B cell (primary cell): ENCODE data around the gene XPNPEP1. TPM values are rescaled to one million over a fixed set of nuclear protein-coding genes. Genes with fewer than 3 reads are reported as not detected.

ENCODE experiments used
- ATAC-seq: fragments of 200-7000 bp; cut with Tn5 transposase; one replicate; pipeline ENCODE4 v1.10.0; 2021; ENCODE audit warnings: low read depth, mild to moderate bottlenecking, moderate number of reproducible peaks, moderate library complexity
- CTCF ChIA-PET: fragments of 350-600 bp; sonication (Branson Sonifier 250); formaldehyde crosslinking; loops from one replicate; lab custom pipeline; 2021; ENCODE audit warnings: antibody characterized with exemption, inconsistent platforms; lab: Charles Lee
- POLR2A ChIA-PET: fragments of 350-600 bp; sonication (Branson Sonifier 250); formaldehyde crosslinking; loops from one replicate; lab custom pipeline; 2021; ENCODE audit warnings: antibody characterized with exemption; lab: Charles Lee
- DNase-seq: peaks from one replicate; pipeline ENCODE4 v3.0.0; 2013
- H2AFZ ChIP-seq: 2 replicates; pipeline ENCODE4 v1.6.1; 2012; ENCODE audit warnings: mild to moderate bottlenecking, low read depth, low read length; ENCODE audit not compliant: insufficient read depth, poor library complexity, severe bottlenecking
- H3K27ac ChIP-seq, 2 donors: 1 replicate in 1 of 2; 2 replicates in 1 of 2; pipeline ENCODE4 v1.5.1; 2012 to 2013; ENCODE audit warnings: low read length in 2 of 2, mild to moderate bottlenecking in 2 of 2, moderate library complexity in 1 of 2
- H3K27me3 ChIP-seq, 4 experiments: fragments of 200-600 bp in 1 of 4; sonication (generic) in 1 of 4; replicated peaks in 1 of 4; 1 replicate in 2 of 4; 2 replicates in 2 of 4; pipeline versions ENCODE4 v1.6.1 to v1.7.0; 2013 to 2016; ENCODE audit warnings: low read length in 3 of 4, mild to moderate bottlenecking in 2 of 4, mixed read lengths in 1 of 4, moderate library complexity in 1 of 4; ENCODE audit not compliant: insufficient read depth in 4 of 4, control insufficient read depth in 3 of 4; ENCODE audit errors: control extremely low read depth in 1 of 4
- H3K36me3 ChIP-seq, 2 experiments: replicated peaks in 1 of 2; 1 replicate in 1 of 2; 2 replicates in 1 of 2; pipeline versions ENCODE4 v1.6.1 to v1.7.1; 2013; ENCODE audit warnings: low read length in 1 of 2; ENCODE audit not compliant: insufficient read depth in 2 of 2, control insufficient read depth in 1 of 2; ENCODE audit errors: control extremely low read depth in 1 of 2, extremely low read depth in 1 of 2
- H3K4me1 ChIP-seq, 2 donors: fragments of 200-600 bp in 1 of 2; sonication (generic) in 1 of 2; 1 replicate in 1 of 2; 2 replicates in 1 of 2; pipeline versions ENCODE4 v1.5.1 to v1.6.1; 2013 to 2017; ENCODE audit warnings: low read length in 2 of 2; ENCODE audit not compliant: control insufficient read depth in 2 of 2, insufficient read depth in 2 of 2
- H3K4me2 ChIP-seq: replicated peaks from 2 replicates; pipeline ENCODE3; 2012; ENCODE audit warnings: mild to moderate bottlenecking, low read depth, low read length; ENCODE audit not compliant: poor library complexity, severe bottlenecking
- H3K4me3 ChIP-seq, 5 experiments: fragments of 200-600 bp in 1 of 5; sonication (generic) in 1 of 5; 1 replicate in 3 of 5; 2 replicates in 2 of 5; pipeline versions ENCODE4 v1.5.1 to v1.7.0; 2011 to 2016; ENCODE audit warnings: low read length in 4 of 5, mild to moderate bottlenecking in 4 of 5, low read depth in 2 of 5, control low read depth in 1 of 5, moderate library complexity in 1 of 5; ENCODE audit not compliant: insufficient read depth in 1 of 5; ENCODE audit errors: control extremely low read depth in 1 of 5, extremely low read depth in 1 of 5
- H3K79me2 ChIP-seq: fragments of 200-600 bp; sonication (generic); one replicate; pipeline ENCODE4 v1.6.0; 2016; ENCODE audit warnings: low read length; ENCODE audit not compliant: control insufficient read depth, insufficient read depth
- H3K9ac ChIP-seq: fragments of 200-600 bp; sonication (generic); 2 replicates; pipeline ENCODE4 v1.6.1; 2017; ENCODE audit warnings: mild to moderate bottlenecking, low read length, moderate library complexity
- H3K9me3 ChIP-seq, 3 donors: one replicate each; pipeline versions ENCODE4 v1.6.1 to v1.7.1; 2013; ENCODE audit warnings: low read length in 2 of 3; ENCODE audit not compliant: control insufficient read depth in 2 of 3, insufficient read depth in 1 of 3; ENCODE audit errors: control extremely low read depth in 1 of 3
- H4K20me1 ChIP-seq: 2 replicates; pipeline ENCODE4 v1.6.0; 2012; ENCODE audit warnings: mild to moderate bottlenecking, low read length; ENCODE audit not compliant: insufficient read depth, control insufficient read depth, poor library complexity, severe bottlenecking
- H3K27ac Mint-ChIP-seq: one replicate; pipeline ENCODE4 v1.8.0; 2021; ENCODE audit warnings: mixed read lengths
- H3K27me3 Mint-ChIP-seq: one replicate; pipeline ENCODE4 v1.8.0; 2021; ENCODE audit warnings: mixed read lengths
- H3K4me1 Mint-ChIP-seq: one replicate; pipeline ENCODE4 v1.8.0; 2021; ENCODE audit warnings: mixed read lengths
- H3K4me3 Mint-ChIP-seq: one replicate; pipeline ENCODE4 v1.8.0; 2021; ENCODE audit warnings: mixed read lengths
- H3K9me3 Mint-ChIP-seq: one replicate; pipeline ENCODE4 v1.8.0; 2022; ENCODE audit warnings: mixed read lengths; ENCODE audit not compliant: insufficient read depth
- EZH2 ChIP-seq: IDR thresholded peaks from 2 replicates; pipeline ENCODE4 v1.6.1; 2012; ENCODE audit warnings: borderline replicate concordance, low read depth, mild to moderate bottlenecking, moderate library complexity, low read length; ENCODE audit not compliant: insufficient read depth, poor library complexity, severe bottlenecking
- WGBS: methylation state at CpG from one replicate; pipeline ENCODE4 v1.1.5; 2013; ENCODE audit warnings: missing lambda C conversion rate; ENCODE audit not compliant: insufficient coverage; 5-methylcytosine and 5-hydroxymethylcytosine counted together
- intact Hi-C: fragments of 100-400 bp; cut with micrococcal nuclease; formaldehyde crosslinking; loops from one replicate; pipeline ENCODE4 v1.10.0; 2022
- polyA plus RNA-seq: library from polyadenylated mRNA; depleted of rRNA; stranded (reverse); fragments of >200 nt; gene quantifications from 2 replicates; pipeline ENCODE4 v1.2.3, GENCODE V29; 2012
- total RNA-seq, 2 donors: library from RNA; stranded (reverse); fragments of 120-200 nt in 1 of 2; gene quantifications; 1 replicate in 1 of 2; 2 replicates in 1 of 2; pipeline versions ENCODE4 v1.2.3 to v1.2.4, GENCODE V29; 2013 to 2022
- TF ChIP-seq, protein P1 (sequence below): fragments of 200-600 bp; IDR thresholded peaks from one replicate; pipeline ENCODE4 v1.8.0; 2022; ENCODE audit warnings: antibody characterized with exemption, mild to moderate bottlenecking

Gene XPNPEP1
- total and polyA plus RNA-seq, 2 donors (not counting 1 experiment from before 2014, with no cell fraction given): 60.6 to 70.8 TPM

GRCh38 chr10:109895848-109896247, 27.5 kb downstream of the XPNPEP1 start:
- Histone ChIP-seq H3K27ac (no peak overlapping the region), H3K27me3 (no peaks in the 10 kb centered on the region), H2AFZ (no peak overlapping the region), H3K9ac (no peak overlapping the region), H3K79me2 (peaks cover 22% of the 10 kb centered on the region), H3K4me1 (no peaks in the 10 kb centered on the region), H4K20me1 (peaks cover 12% of the 10 kb centered on the region), H3K4me2 (no peak overlapping the region), H3K9me3 (no peaks in the 10 kb centered on the region), H3K4me3 (no peak overlapping the region), H3K36me3 (peaks cover 0 to 32% of the 10 kb centered on the region in 2 experiments)
- peaks cover 16% of the 10 kb centered on the region for H3K4me1 Mint-ChIP-seq
- intact Hi-C loops: no loop called here
- no peak overlapping the region for H3K4me3 Mint-ChIP-seq
- ChIA-PET POLR2A (no interaction called here), CTCF (interaction anchor here (1.4 kb wide), 1 partner anchor 12 kb away, joined by 7 read pairs; no protein-coding TSS in a partner anchor)
- no peaks in the 10 kb centered on the region for H3K27me3 Mint-ChIP-seq
- ATAC-seq (no peak), DNase-seq (no peak)
- no peak overlapping the region for H3K27ac Mint-ChIP-seq
- H3K9me3 Mint-ChIP-seq: no peaks in the 10 kb centered on the region
- TF ChIP-seq, protein P1, sequence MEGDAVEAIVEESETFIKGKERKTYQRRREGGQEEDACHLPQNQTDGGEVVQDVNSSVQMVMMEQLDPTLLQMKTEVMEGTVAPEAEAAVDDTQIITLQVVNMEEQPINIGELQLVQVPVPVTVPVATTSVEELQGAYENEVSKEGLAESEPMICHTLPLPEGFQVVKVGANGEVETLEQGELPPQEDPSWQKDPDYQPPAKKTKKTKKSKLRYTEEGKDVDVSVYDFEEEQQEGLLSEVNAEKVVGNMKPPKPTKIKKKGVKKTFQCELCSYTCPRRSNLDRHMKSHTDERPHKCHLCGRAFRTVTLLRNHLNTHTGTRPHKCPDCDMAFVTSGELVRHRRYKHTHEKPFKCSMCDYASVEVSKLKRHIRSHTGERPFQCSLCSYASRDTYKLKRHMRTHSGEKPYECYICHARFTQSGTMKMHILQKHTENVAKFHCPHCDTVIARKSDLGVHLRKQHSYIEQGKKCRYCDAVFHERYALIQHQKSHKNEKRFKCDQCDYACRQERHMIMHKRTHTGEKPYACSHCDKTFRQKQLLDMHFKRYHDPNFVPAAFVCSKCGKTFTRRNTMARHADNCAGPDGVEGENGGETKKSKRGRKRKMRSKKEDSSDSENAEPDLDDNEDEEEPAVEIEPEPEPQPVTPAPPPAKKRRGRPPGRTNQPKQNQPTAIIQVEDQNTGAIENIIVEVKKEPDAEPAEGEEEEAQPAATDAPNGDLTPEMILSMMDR: no peak
- no peak for TF ChIP-seq EZH2

DNA sequence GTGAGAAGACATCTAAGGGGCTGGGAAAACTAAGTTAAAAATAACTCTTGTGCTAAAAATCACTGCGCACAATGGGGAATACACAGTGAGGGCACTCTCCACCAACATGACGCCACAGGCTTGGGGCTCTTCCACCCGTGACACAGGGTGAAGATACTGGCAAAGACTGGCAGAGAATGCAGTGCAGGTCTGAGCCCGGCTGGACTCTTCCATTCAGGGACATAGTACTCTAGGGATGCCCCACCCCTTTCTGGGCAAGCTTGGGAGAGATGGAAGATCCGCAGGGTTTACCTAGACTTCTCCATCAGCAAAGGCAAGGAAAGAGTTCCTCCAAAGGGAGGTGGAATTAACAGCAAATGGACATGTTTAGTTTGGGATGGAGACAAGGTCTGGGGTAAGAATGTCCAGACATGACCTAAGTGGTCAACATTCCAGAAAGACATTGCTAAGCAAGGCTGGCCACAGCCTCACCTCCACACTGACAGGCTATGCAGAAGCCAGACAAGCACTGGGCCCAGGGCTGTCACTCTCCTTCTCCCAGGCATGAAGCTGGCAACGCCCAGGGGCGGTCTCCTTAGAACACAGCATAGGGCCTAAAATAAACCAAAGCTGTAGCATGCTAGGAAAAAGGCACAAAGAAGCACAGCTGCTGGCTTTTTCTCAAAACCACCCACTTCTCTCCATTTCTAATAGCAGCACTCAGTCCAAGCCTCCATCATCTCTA, 28.1 kb downstream of the XPNPEP1 start:
- Mint-ChIP-seq H3K9me3 (no peaks in the 10 kb centered on the region), H3K27ac (peak overlapping the region; percentile 20), H3K4me1 (peaks cover 16% of the 10 kb centered on the region), H3K4me3 (no peak overlapping the region), H3K27me3 (no peaks in the 10 kb centered on the region)
- H3K4me2 ChIP-seq: no peak overlapping the region
- no peaks in the 10 kb centered on the region for H3K4me1 ChIP-seq
- H3K79me2 ChIP-seq: peaks cover 19% of the 10 kb centered on the region
- CTCF ChIA-PET: interaction anchor here (1.4 kb wide), 1 partner anchor 11 kb away, joined by 7 read pairs; no protein-coding TSS in a partner anchor
- no peaks in the 10 kb centered on the region for H3K9me3 ChIP-seq
- H3K27ac ChIP-seq: no peak overlapping the region
- DNase-seq (no peak), ATAC-seq (no peak)
- no peak overlapping the region for H2AFZ ChIP-seq
- H3K36me3 ChIP-seq: peaks cover 0 to 36% of the 10 kb centered on the region in 2 experiments
- TF ChIP-seq, protein P1: no peak
- no peak for TF ChIP-seq EZH2
- peaks cover 12% of the 10 kb centered on the region for H4K20me1 ChIP-seq
- 96% methylated on average over 7 of the region's 7 CpGs for WGBS
- POLR2A ChIA-PET: no interaction called here
- no peak overlapping the region for H3K4me3 ChIP-seq
- H3K27me3 ChIP-seq: no peaks in the 10 kb centered on the region
- intact Hi-C loops: no loop called here
- no peak overlapping the region for H3K9ac ChIP-seq
